HG02943 (cell line): ENCODE results near the gene ARV1.
"Not testable (repeated sequence)": the region's sequence is repeated elsewhere in the genome, so short reads cannot be mapped to it uniquely, and the experiment has no call there.

Experiments used
- ATAC-seq: cut with Tn5 transposase; IDR thresholded peaks from one replicate; pipeline ENCODE4 v1.9.1; 2021; ENCODE audit warnings: mild to moderate bottlenecking, low read depth, moderate library complexity; ENCODE audit not compliant: unreplicated experiment

Gene ARV1

GRCh38 chr1:230976360-230976759 is 2.5 kb upstream of the ARV1 start:
- ATAC-seq, result no peak

DNA sequence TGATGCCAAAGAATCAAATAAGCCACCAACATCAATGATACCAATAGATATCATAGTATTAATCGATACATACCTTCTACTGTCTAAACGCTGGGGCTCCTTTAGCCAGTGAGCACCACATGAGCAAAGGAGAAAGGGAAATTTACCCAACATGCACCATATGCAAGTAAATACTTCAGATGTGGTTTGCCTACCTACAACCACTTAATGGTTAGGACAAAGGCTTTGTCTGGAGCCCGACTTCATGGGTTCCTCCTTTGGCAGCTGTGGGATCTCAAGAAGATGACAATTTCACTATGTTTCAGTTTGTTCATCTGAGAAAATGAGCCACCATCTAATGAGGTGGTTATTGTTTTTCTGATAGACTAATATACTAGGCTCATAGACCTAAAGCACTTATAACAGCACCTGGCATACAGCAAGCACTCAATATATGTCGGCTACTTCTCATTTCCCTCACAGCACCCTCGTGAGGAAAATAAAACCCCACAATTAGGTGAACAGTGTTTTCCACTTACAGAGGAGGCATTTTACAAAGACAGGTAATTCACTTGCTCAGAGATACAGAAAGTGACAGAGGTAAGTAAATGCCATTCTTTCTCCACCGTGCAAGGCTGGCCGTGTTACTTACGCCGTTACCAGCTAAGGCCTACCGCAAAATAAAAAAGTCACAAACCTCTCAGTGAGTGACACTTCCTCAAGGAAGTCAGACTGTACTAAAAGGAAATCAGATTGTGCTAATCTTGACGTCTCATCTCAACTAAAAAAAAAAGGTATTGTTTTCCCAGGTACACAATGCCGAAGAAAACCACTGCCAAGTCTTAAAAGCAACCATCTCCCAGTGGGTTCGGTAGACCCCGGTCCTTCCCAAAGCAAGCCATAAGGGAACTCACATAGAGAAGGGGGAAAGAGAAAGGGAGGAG is 1.8 kb upstream of the ARV1 start:
- no peak for ATAC-seq

GRCh38 chr1:230977761-230978490 is 968 bp upstream of the ARV1 start:
- ATAC-seq, result peak; percentile 13

GRCh38 chr1:230979389-230979716 is 459 bp downstream of the ARV1 start:
- ATAC-seq, result no peak

GRCh38 chr1:230979952-230980351 is 1.1 kb downstream of the ARV1 start:
- no peak for ATAC-seq

- ATAC-seq, result no peak
These were observed 3.8 kb downstream of the ARV1 start for GRCh38 chr1:230982696-230983095.

GRCh38 chr1:230983811-230984210 is 4.9 kb downstream of the ARV1 start:
- ATAC-seq, result no peak

GRCh38 chr1:230984622-230985515 is 6.0 kb downstream of the ARV1 start:
- not testable (repeated sequence) for ATAC-seq

GRCh38 chr1:230985711-230986110 is 6.8 kb downstream of the ARV1 start:
- no peak for ATAC-seq

DNA sequence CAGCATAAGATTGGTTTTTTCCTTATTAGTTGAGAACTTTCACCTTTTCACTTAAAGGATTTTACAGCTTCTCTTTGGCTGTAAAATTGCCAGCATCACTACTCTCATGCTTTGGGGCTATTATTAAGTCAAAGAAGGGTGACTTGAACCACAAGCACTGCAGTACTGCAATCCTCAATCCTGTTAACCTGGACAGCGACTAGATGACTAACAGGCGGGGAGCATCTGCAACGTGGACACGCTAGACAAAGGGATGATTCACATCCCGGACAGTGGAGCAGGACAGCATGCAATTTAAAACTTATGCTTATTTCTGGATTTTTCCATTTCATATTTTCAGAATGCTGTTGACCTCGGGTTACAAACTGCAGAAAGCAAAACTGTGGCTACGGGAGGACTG is 8.1 kb downstream of the ARV1 start:
- ATAC-seq, result no peak

DNA sequence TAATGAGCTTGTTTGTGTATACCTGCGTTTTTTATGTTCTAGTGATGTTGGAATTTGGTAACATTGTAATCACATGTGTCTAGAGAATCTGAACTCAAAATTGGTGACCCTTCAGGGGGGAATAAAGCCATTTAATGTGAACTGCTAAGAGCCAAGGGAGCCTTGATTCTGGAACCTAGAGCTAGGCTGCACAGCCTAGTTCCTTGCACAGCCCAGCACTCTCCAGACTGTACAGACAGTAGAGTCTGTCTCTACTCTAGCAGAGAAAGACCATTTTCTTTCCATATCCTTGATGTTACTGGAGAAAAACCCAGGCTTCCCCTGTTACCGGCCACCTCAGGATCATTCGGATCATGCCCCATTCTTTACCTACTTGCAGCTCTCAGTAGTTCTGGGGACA is 8.6 kb downstream of the ARV1 start:
- ATAC-seq, result no peak

- ATAC-seq, result no peak
These were observed 13.3 kb downstream of the ARV1 start for GRCh38 chr1:230992100-230992774.

DNA sequence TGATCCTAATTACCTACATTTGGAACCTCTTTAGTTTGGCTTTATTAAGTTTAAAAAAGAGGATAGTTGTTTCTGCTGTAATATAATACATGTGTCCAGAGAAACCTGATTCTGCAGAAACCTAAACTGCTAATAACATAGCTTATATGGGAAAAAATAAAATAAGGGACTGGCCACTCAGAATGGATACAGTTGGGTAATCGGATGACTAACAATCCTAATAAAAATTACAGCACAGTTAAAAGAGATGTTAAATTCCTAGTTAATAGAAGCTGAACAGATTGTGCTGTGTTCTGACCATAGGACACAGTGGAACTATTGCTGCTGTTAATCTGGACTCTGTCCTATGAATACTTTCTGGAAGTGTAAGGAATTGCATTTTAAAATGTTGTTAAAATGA is 16.0 kb downstream of the ARV1 start:
- ATAC-seq, result no peak

- no peak for ATAC-seq
These were observed 21.3 kb downstream of the ARV1 start for GRCh38 chr1:231000201-231000600.

- ATAC-seq, result no peak
These were observed 21.7 kb downstream of the ARV1 start for GRCh38 chr1:231000639-231001038.

DNA sequence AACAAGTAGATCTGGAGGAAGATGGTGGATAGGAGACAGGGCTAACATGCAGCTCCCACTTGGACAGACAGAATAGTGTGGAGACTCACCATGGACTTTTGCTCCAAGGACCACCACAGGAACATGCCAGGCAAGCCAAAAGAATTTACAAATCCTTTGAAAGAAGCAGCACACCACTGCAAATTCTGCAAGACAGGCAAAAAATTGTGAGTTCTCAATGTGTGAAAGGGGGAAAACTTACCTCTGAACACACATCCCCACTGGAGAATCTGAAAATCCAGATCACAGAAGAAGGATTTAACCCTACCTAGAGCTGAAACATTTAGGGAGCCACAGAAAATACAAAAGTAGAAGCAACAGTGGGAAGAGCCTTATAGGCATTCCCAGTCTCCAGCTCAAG is 23.0 kb downstream of the ARV1 start:
- ATAC-seq, result no peak

- ATAC-seq, result not testable (repeated sequence)
These were observed 28.6 kb downstream of the ARV1 start for GRCh38 chr1:231007535-231007934.

GRCh38 chr1:231011360-231011759 is 32.5 kb downstream of the ARV1 start:
- ATAC-seq, result no peak

DNA sequence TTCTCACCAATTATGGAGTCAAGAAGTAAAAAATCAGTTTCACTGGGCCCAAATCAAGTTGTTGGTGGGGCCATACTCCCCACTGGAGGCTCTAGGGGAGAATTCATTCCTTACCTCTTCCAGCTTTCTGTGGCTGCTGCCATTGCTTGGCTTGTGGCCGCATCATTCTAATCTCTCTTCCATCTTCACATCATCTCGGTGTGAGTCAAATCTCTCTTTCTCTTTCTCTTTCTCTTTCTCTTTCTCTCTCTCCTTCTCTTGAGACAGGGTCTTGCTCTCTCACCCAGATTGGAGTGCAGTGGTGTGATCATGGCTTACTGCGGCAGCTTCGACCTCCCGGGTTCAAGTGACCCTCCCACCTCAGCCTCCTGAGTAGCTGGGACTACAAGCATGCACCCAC is 33.1 kb downstream of the ARV1 start:
- no peak for ATAC-seq

DNA sequence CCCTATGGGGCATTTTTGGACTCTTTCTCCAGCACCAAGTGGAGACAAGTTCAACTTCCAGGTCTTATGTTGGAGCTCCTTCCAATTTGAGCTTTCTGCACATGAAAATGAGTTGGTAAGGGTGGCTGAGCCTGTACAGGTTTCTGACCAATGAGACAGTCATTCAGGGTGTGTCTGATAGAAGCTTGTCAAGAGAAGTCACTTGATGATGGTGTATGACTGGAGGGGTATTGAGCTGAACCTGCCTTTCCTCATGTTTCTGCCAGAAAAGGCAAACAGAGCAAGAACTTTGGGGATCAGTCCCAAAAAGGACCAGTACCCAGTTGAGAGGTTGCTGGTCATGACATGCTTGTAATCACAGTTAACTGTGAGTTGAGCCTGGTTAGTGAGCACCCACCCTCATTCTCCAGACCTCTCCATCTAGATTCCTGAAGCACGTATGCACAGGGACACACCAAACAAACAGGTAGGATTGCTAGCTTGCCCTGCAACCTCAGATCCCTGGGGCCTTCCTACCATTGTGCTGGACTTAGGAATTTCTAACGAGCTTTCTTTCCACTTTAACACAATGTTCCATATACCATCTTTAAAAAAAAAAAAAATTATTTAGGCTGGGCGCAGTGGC is 34.6 kb downstream of the ARV1 start:
- ATAC-seq, result no peak
